HEK293 (cell line): ENCODE measurements around the gene STRN3.

ENCODE experiments used
- CTCF ChIA-PET: fragments of 350-600 bp; formaldehyde crosslinking; extraction: SDS; loops from one replicate; lab custom pipeline; 2021; ENCODE audit warnings: antibody characterized with exemption; lab: Yijun Ruan, JAX
- POLR2A ChIA-PET: fragments of 300-600 bp; formaldehyde crosslinking; extraction: SDS; loops from one replicate; lab custom pipeline; 2020; ENCODE audit warnings: antibody characterized with exemption, inconsistent platforms; lab: Yijun Ruan, JAX
- H3K27ac ChIP-seq: fragments of 200-500 bp; sonication (Bioruptor generic); 2 replicates; pipeline ENCODE4 v1.5.1; 2014; ENCODE audit warnings: low read depth, low read length, control low read depth, inconsistent platforms; ENCODE audit errors: extremely low read depth
- H3K36me3 ChIP-seq, 2 experiments: fragments of 200-500 bp in 1 of 2; sonication (Bioruptor generic) in 1 of 2; 1 replicate in 1 of 2; 2 replicates in 1 of 2; pipeline ENCODE4 v1.5.1; 2014 to 2017; ENCODE audit warnings: inconsistent platforms in 2 of 2, low read length in 2 of 2; ENCODE audit not compliant: control insufficient read depth in 2 of 2, insufficient read depth in 1 of 2
- H3K4me1 ChIP-seq: fragments of 200-500 bp; sonication (Bioruptor generic); 2 replicates; pipeline ENCODE4 v1.5.1; 2014; ENCODE audit warnings: mild to moderate bottlenecking, low read length, inconsistent platforms; ENCODE audit not compliant: control insufficient read depth, insufficient read depth
- H3K4me3 ChIP-seq: 2 replicates; pipeline ENCODE4 v1.5.1; 2011; ENCODE audit warnings: low read depth, mild to moderate bottlenecking, control low read depth, low read length, moderate library complexity
- H3K9me3 ChIP-seq: fragments of 200-500 bp; sonication (Bioruptor generic); 2 replicates; pipeline ENCODE4 v1.5.1; 2014; ENCODE audit warnings: low read depth, low read length, inconsistent platforms; ENCODE audit not compliant: control insufficient read depth, insufficient read depth
- GLI4 ChIP-seq: fragments of 450-650 bp; formaldehyde crosslinking; IDR thresholded peaks from 2 replicates; pipeline ENCODE4 v1.5.1; 2016; ENCODE audit warnings: missing biosample characterization, missing genetic modification characterization
- KLF1 ChIP-seq: fragments of 450-650 bp; formaldehyde crosslinking; IDR thresholded peaks from 2 replicates; pipeline ENCODE4 v1.5.1; 2016; ENCODE audit warnings: missing biosample characterization, missing genetic modification characterization
- KLF8 ChIP-seq: fragments of 450-650 bp; formaldehyde crosslinking; IDR thresholded peaks from 2 replicates; pipeline ENCODE4 v1.5.1; 2016; ENCODE audit warnings: missing biosample characterization, missing genetic modification characterization
- PRDM10 ChIP-seq: fragments of 450-650 bp; formaldehyde crosslinking; IDR thresholded peaks from 2 replicates; pipeline ENCODE4 v1.5.1; 2016; ENCODE audit warnings: missing biosample characterization, missing genetic modification characterization
- PRDM6 ChIP-seq: fragments of 450-650 bp; formaldehyde crosslinking; IDR thresholded peaks from 2 replicates; pipeline ENCODE4 v1.5.1; 2017; ENCODE audit warnings: missing biosample characterization, missing genetic modification characterization
- RBAK ChIP-seq: fragments of 450-650 bp; formaldehyde crosslinking; IDR thresholded peaks from 2 replicates; pipeline ENCODE4 v1.5.1; 2016; ENCODE audit warnings: missing biosample characterization, missing genetic modification characterization
- SETDB1 ChIP-seq: IDR thresholded peaks from one replicate; pipeline ENCODE4 v1.6.1; 2017; ENCODE audit warnings: mild to moderate bottlenecking, low read length, moderate library complexity, mixed read lengths; ENCODE audit not compliant: insufficient read length
- ZNF148 ChIP-seq: fragments of 450-650 bp; formaldehyde crosslinking; IDR thresholded peaks from 2 replicates; pipeline ENCODE4 v1.5.0; 2017; ENCODE audit warnings: missing biosample characterization, missing genetic modification characterization, borderline replicate concordance
- ZNF184 ChIP-seq: fragments of 450-650 bp; IDR thresholded peaks from 2 replicates; pipeline ENCODE4 v1.5.1; 2018; ENCODE audit warnings: missing biosample characterization, mild to moderate bottlenecking, missing genetic modification characterization
- ZNF19 ChIP-seq: fragments of 450-650 bp; formaldehyde crosslinking; IDR thresholded peaks from 2 replicates; pipeline ENCODE4; 2016; ENCODE audit warnings: missing biosample characterization, missing genetic modification characterization, low read depth
- ZNF214 ChIP-seq: fragments of 450-650 bp; formaldehyde crosslinking; IDR thresholded peaks from 2 replicates; pipeline ENCODE4 v1.5.1; 2017; ENCODE audit warnings: missing biosample characterization, mild to moderate bottlenecking, missing genetic modification characterization, borderline replicate concordance
- ZNF37A ChIP-seq: fragments of 450-650 bp; IDR thresholded peaks from 2 replicates; pipeline ENCODE4 v1.5.1; 2018; ENCODE audit warnings: missing biosample characterization, missing genetic modification characterization
- ZNF423 ChIP-seq: fragments of 450-650 bp; formaldehyde crosslinking; IDR thresholded peaks from 2 replicates; pipeline ENCODE4 v1.5.1; 2016; ENCODE audit warnings: missing biosample characterization, missing genetic modification characterization
- ZNF449 ChIP-seq: fragments of 450-650 bp; formaldehyde crosslinking; IDR thresholded peaks from 2 replicates; pipeline ENCODE4 v1.5.1; 2017; ENCODE audit warnings: missing biosample characterization, mild to moderate bottlenecking, missing genetic modification characterization, moderate library complexity
- ZNF558 ChIP-seq: fragments of 450-650 bp; formaldehyde crosslinking; IDR thresholded peaks from 2 replicates; pipeline ENCODE4 v1.5.1; 2016; ENCODE audit warnings: missing biosample characterization, missing genetic modification characterization
- ZNF560 ChIP-seq: fragments of 450-650 bp; formaldehyde crosslinking; IDR thresholded peaks from 2 replicates; pipeline ENCODE4 v1.5.1; 2017; ENCODE audit warnings: missing biosample characterization, missing genetic modification characterization, borderline replicate concordance
- ZNF626 ChIP-seq: fragments of 450-650 bp; sonication (Bioruptor Pico); formaldehyde crosslinking; IDR thresholded peaks from 2 replicates; pipeline ENCODE4 v1.5.1; 2018; ENCODE audit warnings: missing biosample characterization, missing genetic modification characterization, inconsistent platforms
- ZNF747 ChIP-seq: fragments of 450-650 bp; formaldehyde crosslinking; IDR thresholded peaks from 2 replicates; pipeline ENCODE4 v1.5.1; 2016; ENCODE audit warnings: missing biosample characterization, missing genetic modification characterization
- ZNF768 ChIP-seq: fragments of 450-650 bp; formaldehyde crosslinking; IDR thresholded peaks from 2 replicates; pipeline ENCODE4 v1.5.1; 2018; ENCODE audit warnings: missing biosample characterization, mild to moderate bottlenecking, missing genetic modification characterization
- ZXDB ChIP-seq: fragments of 450-650 bp; formaldehyde crosslinking; IDR thresholded peaks from 2 replicates; pipeline ENCODE4 v1.5.1; 2016; ENCODE audit warnings: missing biosample characterization, missing genetic modification characterization

STRN3 gene

GRCh38 chr14:31037709-31038221, 11.6 kb upstream of the STRN3 start:
- Histone ChIP-seq H3K9me3 (no peaks in the 10 kb centered on the region), H3K36me3 (no peaks in the 10 kb centered on the region), H3K4me3 (no peak overlapping the region), H3K27ac (no peak overlapping the region), H3K4me1 (peaks cover 3% of the 10 kb centered on the region; the same call in 1 of the 2 replicates)
- ChIA-PET CTCF (no interaction called here), POLR2A (interaction anchor here (2.4 kb wide), 1 partner anchor 12 kb away, joined by 10 read pairs; the partner anchor contains the start of gene STRN3)
- TF ChIP-seq RBAK (no peak), KLF1 (tag by site-specific recombination) (no peak), ZNF747 (no peak), ZNF423 (tag by site-specific recombination) (no peak), KLF8 (tag by site-specific recombination) (no peak), ZNF449 (tag by site-specific recombination) (no peak), ZNF148 (tag by site-specific recombination) (no peak), ZNF768 (no peak), ZNF626 (tag by site-specific recombination) (no peak), ZNF214 (tag by site-specific recombination) (no peak), ZXDB (no peak), GLI4 (tag by site-specific recombination) (no peak), ZNF560 (tag by site-specific recombination) (no peak), ZNF184 (tag by site-specific recombination) (no peak), PRDM10 (tag by site-specific recombination) (no peak), ZNF37A (tag by site-specific recombination) (no peak), PRDM6 (tag by site-specific recombination) (no peak), ZNF19 (no peak), SETDB1 (no peak), ZNF558 (tag by site-specific recombination) (no peak)
